H7 (cell line): ENCODE data around the gene RGS19. TPM values are rescaled to one million over a fixed set of nuclear protein-coding genes. Genes with fewer than 3 reads are reported as not detected.

ENCODE experiments used
- DNase-seq: peaks from one replicate; pipeline ENCODE4 v3.0.0; 2012
- H3K27me3 ChIP-seq: 2 replicates; pipeline ENCODE4 v1.6.0; 2011; ENCODE audit warnings: mild to moderate bottlenecking, low read length; ENCODE audit not compliant: control insufficient read depth, insufficient read depth
- H3K36me3 ChIP-seq: replicated peaks from 2 replicates; pipeline ENCODE4 v1.5.1; 2011; ENCODE audit warnings: low read length; ENCODE audit not compliant: control insufficient read depth, insufficient read depth
- H3K4me3 ChIP-seq: 2 replicates; pipeline ENCODE4 v1.5.1; 2011; ENCODE audit warnings: low read depth, mild to moderate bottlenecking, control low read depth, low read length, moderate library complexity; ENCODE audit not compliant: insufficient read depth
- total RNA-seq: library from RNA; depleted of rRNA; stranded (reverse); fragments of >200 nt; shearing (Covaris generic); gene quantifications from 2 replicates; pipeline ENCODE4 v1.2.3, GENCODE V29; 2014

The RGS19 gene
- total RNA-seq, 1 experiment from 2014 or later: 24.3 TPM

- no peaks in the 10 kb centered on the region; the same call in 1 of the 2 replicates for H3K27me3 ChIP-seq
- peak overlapping the region; percentile 12; the same call in 1 of the 2 replicates for H3K4me3 ChIP-seq
- peak; percentile 99 for DNase-seq
- no peaks in the 10 kb centered on the region for H3K36me3 ChIP-seq
These were observed 21.5 kb downstream of the RGS19 start for GRCh38 chr20:64057628-64058498.

DNA sequence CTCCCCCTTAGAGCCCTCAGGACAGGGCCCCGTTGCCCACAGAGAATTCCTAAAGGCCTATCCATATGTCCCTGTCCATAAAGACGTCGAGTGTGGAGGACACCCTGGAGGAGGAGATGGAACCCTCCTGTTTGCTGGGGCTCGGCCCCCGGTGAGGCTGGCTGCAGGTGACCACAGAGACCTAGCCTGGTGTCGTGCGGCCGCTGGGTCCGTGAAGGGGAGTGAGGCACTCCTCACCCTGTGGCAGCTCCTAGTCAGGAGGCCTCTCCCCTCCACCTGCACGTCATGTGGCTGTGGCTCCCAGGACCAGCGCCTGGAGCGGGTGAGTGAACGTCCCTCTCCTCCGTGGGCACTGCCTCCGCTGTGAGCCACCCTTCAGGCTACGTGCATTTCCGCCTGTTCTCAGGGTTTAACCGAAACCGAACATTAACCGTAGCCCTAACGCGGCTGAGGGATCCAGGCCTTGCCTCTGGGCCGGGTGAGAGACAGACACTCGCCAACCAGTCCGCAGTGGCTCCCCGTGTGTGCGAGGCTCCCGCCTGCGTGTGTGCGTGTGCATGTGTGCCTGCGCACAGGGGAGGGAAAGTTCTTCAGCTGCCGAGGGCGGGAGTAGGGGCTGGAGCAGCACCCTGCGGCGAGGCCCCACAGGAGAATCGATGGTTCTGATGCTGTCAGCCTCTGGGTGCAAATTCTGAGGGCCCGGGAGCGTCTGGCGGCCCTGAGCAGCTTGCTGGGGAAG, 22.3 kb downstream of the RGS19 start:
- DNase-seq: peak; percentile 81
- Histone ChIP-seq H3K36me3 (no peaks in the 10 kb centered on the region), H3K27me3 (no peaks in the 10 kb centered on the region; the same call in 1 of the 2 replicates), H3K4me3 (peak overlapping the region; percentile 12; the same call in 1 of the 2 replicates)

GRCh38 chr20:64056639-64056888, 22.8 kb downstream of the RGS19 start:
- H3K27me3 ChIP-seq: no peaks in the 10 kb centered on the region; the same call in 1 of the 2 replicates
- H3K36me3 ChIP-seq: no peaks in the 10 kb centered on the region
- no peak overlapping the region for H3K4me3 ChIP-seq
- no peak for DNase-seq

DNA sequence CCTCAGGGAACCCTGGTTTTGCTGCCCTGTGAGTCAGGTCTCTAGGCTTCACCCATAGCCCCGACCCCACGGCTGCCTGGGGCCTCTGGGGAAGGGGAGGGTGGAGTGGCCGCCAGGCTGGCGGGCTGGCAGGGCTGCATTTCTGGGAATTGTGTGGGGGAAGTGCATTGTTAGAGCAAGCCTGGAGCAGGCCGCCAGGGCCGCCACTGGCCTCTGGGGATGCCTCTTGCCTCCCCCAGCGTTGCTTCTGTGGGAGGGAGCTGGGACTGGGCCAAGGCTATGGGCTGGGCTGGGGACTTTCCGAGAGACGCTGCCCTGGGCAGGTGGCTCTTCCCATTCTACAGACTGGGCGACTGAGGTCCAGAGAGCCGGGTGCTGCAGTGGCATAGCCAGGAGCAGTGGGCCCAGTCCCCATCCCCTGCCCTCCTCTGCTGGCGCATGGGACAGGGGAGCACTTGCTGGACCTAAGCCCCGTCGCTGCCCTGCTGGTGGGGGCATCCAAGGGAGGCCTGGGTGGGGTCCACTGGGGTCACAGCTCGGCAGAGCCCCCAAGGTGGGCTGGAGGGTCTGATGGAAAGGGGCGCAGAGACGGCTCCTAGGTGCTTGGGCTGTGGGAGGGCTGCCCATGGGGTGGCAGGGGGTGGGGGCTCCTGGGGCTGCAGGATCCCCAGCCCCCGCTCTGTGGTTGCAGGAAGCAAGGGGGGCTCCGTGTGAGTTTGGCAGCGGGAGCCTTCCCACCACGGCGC, 23.3 kb downstream of the RGS19 start:
- H3K36me3 ChIP-seq: no peaks in the 10 kb centered on the region
- H3K4me3 ChIP-seq: no peak overlapping the region
- DNase-seq: peak; percentile 75
- peaks cover 1% of the 10 kb centered on the region; the same call in 1 of the 2 replicates for H3K27me3 ChIP-seq

- Histone ChIP-seq H3K27me3 (peaks cover 4% of the 10 kb centered on the region), H3K36me3 (no peaks in the 10 kb centered on the region), H3K4me3 (no peak overlapping the region)
- DNase-seq: no peak
These were observed 23.9 kb downstream of the RGS19 start for GRCh38 chr20:64055396-64055892.

DNA sequence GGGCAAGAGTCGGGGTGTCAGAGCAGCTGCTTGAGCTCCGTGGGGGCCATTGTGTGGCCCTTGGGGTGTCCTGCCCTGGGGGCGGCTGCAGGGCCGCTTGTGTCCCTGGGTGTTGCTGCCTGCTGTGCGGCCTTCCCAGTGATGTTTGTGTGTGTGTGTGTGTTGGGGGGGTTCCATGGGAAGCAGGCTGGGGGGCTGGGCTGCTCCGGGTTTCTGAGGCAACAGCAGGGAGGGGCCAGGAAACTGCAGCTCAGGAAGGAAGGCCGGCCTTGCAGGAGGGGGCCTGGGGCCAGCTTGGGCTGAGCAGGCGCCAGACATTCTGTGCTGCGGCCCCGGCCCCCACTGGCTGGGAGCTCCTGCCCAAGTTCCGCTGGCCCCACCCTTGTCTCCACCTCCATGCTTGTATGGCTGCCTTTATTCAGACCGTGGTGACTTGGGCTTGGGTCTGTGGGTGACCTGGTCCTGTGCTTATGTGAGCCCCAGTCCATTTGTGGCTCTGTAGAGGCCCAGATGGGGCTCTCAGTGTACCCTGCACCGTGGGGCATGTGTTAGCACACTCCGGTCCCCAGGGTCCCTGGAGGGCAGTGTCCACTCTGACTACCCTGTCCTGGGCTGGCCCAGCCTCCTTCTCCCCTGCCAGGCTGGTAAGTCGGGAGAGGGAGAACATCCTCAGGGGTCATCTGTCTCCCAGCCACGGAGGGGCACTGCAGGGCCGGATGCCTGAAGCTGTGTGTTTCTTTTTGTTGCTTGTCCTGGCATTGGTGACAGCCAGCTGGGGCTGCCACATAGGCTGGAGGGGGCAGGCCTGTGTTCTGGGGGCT, 25.3 kb downstream of the RGS19 start:
- H3K27me3 ChIP-seq: peaks cover 13% of the 10 kb centered on the region
- H3K36me3 ChIP-seq: no peaks in the 10 kb centered on the region
- no peak overlapping the region for H3K4me3 ChIP-seq
- peak; percentile 89 for DNase-seq

GRCh38 chr20:64052987-64053840, 26.1 kb downstream of the RGS19 start:
- no peak for DNase-seq
- Histone ChIP-seq H3K27me3 (peaks cover 21% of the 10 kb centered on the region), H3K36me3 (no peaks in the 10 kb centered on the region), H3K4me3 (no peak overlapping the region)

- H3K27me3 ChIP-seq: peaks cover 30% of the 10 kb centered on the region
- H3K4me3 ChIP-seq: no peak overlapping the region
- no peaks in the 10 kb centered on the region for H3K36me3 ChIP-seq
- DNase-seq: no peak
These were observed 27.0 kb downstream of the RGS19 start for GRCh38 chr20:64052326-64052722.

DNA sequence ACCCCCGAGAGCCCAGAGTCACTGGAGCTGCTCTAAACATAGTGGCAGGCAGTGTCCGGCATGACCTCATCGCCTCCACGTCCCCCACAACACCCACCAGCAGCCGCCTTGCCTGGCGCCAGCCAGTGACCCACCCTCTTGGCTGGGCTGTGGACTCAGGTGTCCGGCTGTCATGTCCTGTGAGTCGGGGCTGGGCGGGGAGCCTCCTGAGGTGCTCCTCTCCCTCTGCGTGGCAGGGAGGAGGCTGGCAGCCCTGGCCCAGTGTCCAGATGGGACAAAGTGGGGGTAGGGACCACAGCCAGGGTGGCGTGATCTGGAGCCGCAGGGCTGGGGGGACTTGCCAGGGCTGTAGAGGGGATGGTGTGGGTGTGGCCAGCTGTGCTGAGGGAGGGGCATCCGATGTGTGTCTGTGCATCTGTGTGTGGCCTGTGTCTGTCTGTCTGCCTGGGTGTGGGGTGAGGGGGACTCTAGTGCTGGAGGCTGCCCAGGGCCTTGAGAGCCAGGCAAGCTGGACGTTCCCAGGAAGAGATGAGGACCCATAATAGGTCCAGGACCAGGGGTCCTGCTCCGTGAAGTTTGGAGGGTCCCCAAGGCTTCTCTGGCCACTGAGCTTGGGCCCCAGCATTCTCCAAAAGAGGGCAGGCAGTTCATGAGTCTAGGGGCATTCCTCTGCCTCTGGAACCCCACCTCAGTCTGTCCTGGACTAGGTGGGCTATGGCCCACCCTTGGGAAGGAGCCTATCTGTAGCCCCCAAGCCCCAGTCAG, 27.6 kb downstream of the RGS19 start:
- Histone ChIP-seq H3K36me3 (no peaks in the 10 kb centered on the region), H3K27me3 (peaks cover 36% of the 10 kb centered on the region), H3K4me3 (no peak overlapping the region)
- DNase-seq: no peak

DNA sequence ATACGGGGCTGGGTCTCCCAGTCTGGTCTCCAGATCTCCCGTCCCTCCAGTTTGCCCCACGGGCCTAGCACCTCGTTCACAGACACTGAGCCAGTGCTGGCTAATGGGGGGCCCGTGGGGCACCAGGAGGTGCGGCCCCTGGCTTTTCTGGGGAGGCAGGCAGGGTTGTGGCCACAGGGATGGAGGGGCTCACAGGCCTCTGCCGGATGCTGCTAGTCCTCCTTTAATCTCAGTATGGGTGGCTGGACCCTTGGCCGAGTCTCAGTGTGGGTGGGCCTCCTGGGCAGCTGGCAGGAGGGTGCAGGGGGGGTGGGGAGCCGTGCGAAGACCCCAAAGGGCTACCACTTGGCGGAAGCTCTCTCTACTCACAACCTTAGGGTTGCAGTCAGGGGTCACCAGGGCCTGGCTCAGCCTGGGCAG, 28.3 kb downstream of the RGS19 start:
- H3K36me3 ChIP-seq: no peaks in the 10 kb centered on the region
- H3K27me3 ChIP-seq: peaks cover 42% of the 10 kb centered on the region
- no peak for DNase-seq
- H3K4me3 ChIP-seq: no peak overlapping the region

DNA sequence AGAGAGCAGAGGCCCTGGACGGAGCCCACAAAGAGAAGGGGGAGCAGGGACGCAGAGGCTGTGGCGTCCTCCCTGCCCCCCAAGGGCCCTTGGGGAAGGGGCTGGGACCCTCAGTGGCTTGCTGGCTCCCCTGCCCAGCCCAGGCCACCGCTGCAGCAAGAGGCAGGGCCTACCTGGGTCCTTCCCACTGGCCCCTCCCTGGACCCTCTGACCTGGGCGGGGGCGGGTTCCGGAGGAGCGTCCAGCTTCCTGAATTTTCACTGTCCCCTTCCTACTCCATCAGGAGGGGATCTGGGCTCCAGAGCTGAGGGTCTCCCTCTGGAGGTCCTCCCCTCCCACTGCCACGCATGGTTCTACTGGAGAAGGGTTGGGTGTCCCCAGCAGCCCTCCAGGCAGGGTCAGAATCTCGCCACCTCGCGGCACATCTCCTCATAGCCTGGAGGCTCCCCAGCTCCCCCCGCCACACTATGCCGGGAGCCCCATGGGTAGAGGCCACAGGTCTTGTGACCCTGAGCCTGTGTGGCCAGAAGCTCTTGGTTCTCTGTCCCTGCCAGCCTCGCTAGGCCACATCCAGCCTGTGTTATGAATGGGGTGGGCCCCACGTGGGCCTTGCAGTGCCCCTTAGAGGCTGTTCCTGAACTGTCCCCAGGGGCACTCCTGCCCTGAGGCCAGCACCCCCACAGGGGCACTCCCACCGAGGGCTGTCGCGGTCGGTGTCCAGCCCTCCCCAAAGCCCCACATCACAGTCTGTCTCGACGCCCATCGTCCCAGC, 28.9 kb downstream of the RGS19 start:
- Histone ChIP-seq H3K4me3 (no peak overlapping the region), H3K27me3 (peaks cover 45% of the 10 kb centered on the region), H3K36me3 (no peaks in the 10 kb centered on the region)
- DNase-seq: peak; percentile 70

- Histone ChIP-seq H3K4me3 (peak overlapping the region; percentile 10; the same call in 1 of the 2 replicates), H3K27me3 (peaks cover 48% of the 10 kb centered on the region), H3K36me3 (no peaks in the 10 kb centered on the region)
- DNase-seq: peak; percentile 74
These were observed 29.4 kb downstream of the RGS19 start for GRCh38 chr20:64049878-64050260.
